Activated CD4-positive, alpha-beta T cell treated with anti-CD3 and anti-CD28 coated beads for 36 hours (primary cell): Measurements from ENCODE around the gene RNF186. TPM values are rescaled to one million over a fixed set of nuclear protein-coding genes. Genes with fewer than 3 reads are reported as not detected.

Source experiments
- ATAC-seq: fragments of 200-7000 bp; cut with Tn5 transposase; one replicate; pipeline ENCODE4 v1.10.0; 2021; ENCODE audit warnings: mild to moderate bottlenecking, moderate library complexity
- CTCF ChIA-PET: fragments of 350-600 bp; sonication (Branson Sonifier 250); formaldehyde crosslinking; loops from one replicate; lab custom pipeline; 2021; ENCODE audit warnings: antibody characterized with exemption; lab: Charles Lee
- POLR2A ChIA-PET: fragments of 350-600 bp; sonication (Branson Sonifier 250); formaldehyde crosslinking; loops from one replicate; lab custom pipeline; 2021; ENCODE audit warnings: antibody characterized with exemption, inconsistent platforms; lab: Charles Lee
- DNase-seq: peaks from one replicate; pipeline ENCODE4 v3.0.0-alpha.2; 2020
- H3K27ac Mint-ChIP-seq: one replicate; pipeline ENCODE4 v1.8.0; 2021; ENCODE audit warnings: mixed read lengths
- H3K27me3 Mint-ChIP-seq: one replicate; pipeline ENCODE4 v1.8.0; 2021; ENCODE audit warnings: mixed read lengths
- H3K36me3 Mint-ChIP-seq: one replicate; pipeline ENCODE4 v1.8.0; 2021; ENCODE audit warnings: low read depth, mixed read lengths
- H3K4me1 Mint-ChIP-seq: one replicate; pipeline ENCODE4 v1.8.0; 2021; ENCODE audit warnings: mixed read lengths
- H3K4me3 Mint-ChIP-seq: one replicate; pipeline ENCODE4 v1.8.0; 2021; ENCODE audit warnings: mild to moderate bottlenecking, moderate library complexity, mixed read lengths
- H3K9me3 Mint-ChIP-seq: one replicate; pipeline ENCODE4 v1.8.0; 2021; ENCODE audit warnings: low read depth, mixed read lengths
- intact Hi-C, 2 experiments: fragments of 100-400 bp; cut with DNase I in 1 of 2; cut with micrococcal nuclease in 1 of 2; formaldehyde crosslinking; loops; one replicate each; pipeline versions ENCODE4 v1.14.2 to v1.15.1; 2022 to 2024; cut with DNase I, micrococcal nuclease
- total RNA-seq, 2 experiments: library from RNA; stranded (reverse); gene quantifications; one replicate each; pipeline ENCODE4 v1.2.3, GENCODE V29; 2021

The RNF186 gene, protein sequence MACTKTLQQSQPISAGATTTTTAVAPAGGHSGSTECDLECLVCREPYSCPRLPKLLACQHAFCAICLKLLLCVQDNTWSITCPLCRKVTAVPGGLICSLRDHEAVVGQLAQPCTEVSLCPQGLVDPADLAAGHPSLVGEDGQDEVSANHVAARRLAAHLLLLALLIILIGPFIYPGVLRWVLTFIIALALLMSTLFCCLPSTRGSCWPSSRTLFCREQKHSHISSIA
- not detected for total RNA-seq

- no peak within 1 kb of the TSS for H3K4me3 Mint-ChIP-seq
- DNase-seq: no peak
- no peaks in the 10 kb centered on the region for H3K27me3 Mint-ChIP-seq
- no peak within 1 kb of the TSS for H3K27ac Mint-ChIP-seq
- H3K36me3 Mint-ChIP-seq: no peaks in the 10 kb centered on the region
- intact Hi-C loops: no loop called here
- H3K4me1 Mint-ChIP-seq: no peaks in the 10 kb centered on the region
- ATAC-seq: no peak
- no peaks in the 10 kb centered on the region for H3K9me3 Mint-ChIP-seq
- ChIA-PET CTCF (interaction anchor here (1.2 kb wide), 1 partner anchor 153 kb away, joined by 3 read pairs; no protein-coding TSS in a partner anchor), POLR2A (interaction anchor here (0.5 kb wide), 1 partner anchor 1291 kb away, joined by 3 read pairs; no protein-coding TSS in a partner anchor)
Observed at GRCh38 chr1:19814681-19815503, at the start of gene RNF186. Gene RNF186 (minus strand): TSS chr1:19815283. CDS start chr1:19815101, 182 bp downstream.

DNA sequence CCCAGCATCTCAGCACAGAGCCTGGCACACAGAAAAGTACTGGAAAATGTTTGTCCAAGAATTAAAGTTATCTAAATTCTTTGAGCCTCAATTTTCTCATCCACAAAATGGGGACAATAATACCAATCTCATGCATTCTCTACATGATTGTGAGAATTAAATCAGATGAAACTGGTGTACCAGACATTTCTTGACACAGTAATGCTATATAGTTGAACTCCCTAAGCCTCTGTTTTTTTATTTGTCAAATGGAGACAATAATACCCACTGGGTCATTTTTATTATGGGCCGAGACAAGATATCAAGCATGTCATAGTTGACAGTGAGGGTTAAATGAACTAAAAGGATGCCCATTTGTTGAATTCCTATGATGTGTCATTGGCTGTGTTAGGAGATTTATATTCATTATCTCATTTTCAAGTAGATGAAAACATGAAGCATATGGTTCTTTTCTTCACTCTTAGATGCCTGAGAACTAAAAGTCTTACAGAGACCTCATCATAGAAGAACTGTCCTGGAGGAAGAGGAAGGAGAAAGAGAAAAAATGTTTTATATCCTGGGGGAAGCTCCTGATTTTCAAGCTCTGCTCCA is 49.6 kb upstream of the RNF186 start:
- H3K4me3 Mint-ChIP-seq: no peak overlapping the region
- peaks cover 4% of the 10 kb centered on the region for H3K9me3 Mint-ChIP-seq
- H3K36me3 Mint-ChIP-seq: no peaks in the 10 kb centered on the region
- POLR2A ChIA-PET: interaction anchor here (0.9 kb wide), 1 partner anchor 52 kb away, joined by 4 read pairs; no protein-coding TSS in a partner anchor
- intact Hi-C loops: no loop called here
- no peaks in the 10 kb centered on the region for H3K4me1 Mint-ChIP-seq
- peaks cover 38% of the 10 kb centered on the region for H3K27me3 Mint-ChIP-seq
- ATAC-seq (no peak), DNase-seq (no peak)
- CTCF ChIA-PET: interaction anchor here (0.5 kb wide), 1 partner anchor 377 kb away, joined by 4 read pairs; no protein-coding TSS in a partner anchor
- H3K27ac Mint-ChIP-seq: no peak overlapping the region

- intact Hi-C loops: no loop called here
- peaks cover 32% of the 10 kb centered on the region for H3K27me3 Mint-ChIP-seq
Observed at GRCh38 chr1:19862944-19863343, 47.9 kb upstream of the RNF186 start.

DNA sequence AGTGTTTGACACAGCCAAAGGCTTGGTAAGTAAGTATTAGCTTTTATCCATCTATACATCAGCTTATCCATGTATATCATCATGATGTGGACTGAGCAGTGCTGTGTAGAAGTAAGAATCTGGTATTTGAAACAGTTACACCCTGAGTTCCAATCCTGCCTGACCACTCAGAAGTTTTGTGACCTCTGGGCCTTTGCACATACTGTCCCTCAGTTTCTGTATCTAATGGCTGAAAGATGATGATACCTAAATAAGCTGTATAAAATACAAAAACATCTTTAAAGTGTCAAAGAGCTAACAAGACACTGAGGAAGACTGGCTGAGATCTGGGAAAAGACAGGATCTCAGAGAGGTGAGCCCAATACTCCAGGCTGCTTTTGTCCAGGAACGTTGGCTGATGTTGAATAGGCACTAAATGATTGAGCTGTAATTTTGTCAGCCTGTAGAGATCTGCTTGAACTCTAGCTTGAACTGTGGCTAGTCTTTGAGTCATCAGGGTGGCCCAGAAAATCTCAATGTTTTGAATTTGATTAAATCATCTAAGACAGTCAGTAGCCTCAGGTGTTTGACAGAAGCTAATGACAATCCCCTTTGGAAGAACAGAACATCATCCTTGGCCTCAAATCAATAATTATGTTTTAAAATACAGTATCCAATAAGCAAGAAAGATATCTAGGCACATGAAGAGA is 46.9 kb upstream of the RNF186 start:
- Mint-ChIP-seq H3K4me3 (no peak overlapping the region), H3K27ac (no peak overlapping the region), H3K36me3 (no peaks in the 10 kb centered on the region), H3K27me3 (peaks cover 34% of the 10 kb centered on the region), H3K4me1 (no peaks in the 10 kb centered on the region), H3K9me3 (peaks cover 4% of the 10 kb centered on the region)
- DNase-seq (no peak), ATAC-seq (no peak)
- intact Hi-C loops: no loop called here
- ChIA-PET CTCF (interaction anchor here (0.6 to 1.5 kb wide), 5 partner anchors 15 to 333 kb away, joined by 3 read pairs; no protein-coding TSS in a partner anchor), POLR2A (no interaction called here)

More at GRCh38 chr1:19862944-19863343, 47.9 kb upstream of the RNF186 start:
- Mint-ChIP-seq H3K4me1 (no peaks in the 10 kb centered on the region), H3K36me3 (no peaks in the 10 kb centered on the region), H3K27ac (no peak overlapping the region), H3K4me3 (no peak overlapping the region), H3K9me3 (peaks cover 4% of the 10 kb centered on the region)
- ChIA-PET POLR2A (no interaction called here), CTCF (no interaction called here)
- no peak for ATAC-seq
- DNase-seq: no peak

- Mint-ChIP-seq H3K27ac (no peak overlapping the region), H3K27me3 (peaks cover 28% of the 10 kb centered on the region), H3K9me3 (peaks cover 4% of the 10 kb centered on the region), H3K36me3 (no peaks in the 10 kb centered on the region), H3K4me1 (no peaks in the 10 kb centered on the region), H3K4me3 (no peak overlapping the region)
- POLR2A ChIA-PET: no interaction called here
- ATAC-seq (no peak), DNase-seq (no peak)
- intact Hi-C loops: no loop called here
- CTCF ChIA-PET: interaction anchor here (0.9 to 1.5 kb wide), 4 partner anchors 16 to 157 kb away, joined by 3 to 6 read pairs (median 3); no protein-coding TSS in a partner anchor
Observed at GRCh38 chr1:19861034-19861433, 46.0 kb upstream of the RNF186 start.

DNA sequence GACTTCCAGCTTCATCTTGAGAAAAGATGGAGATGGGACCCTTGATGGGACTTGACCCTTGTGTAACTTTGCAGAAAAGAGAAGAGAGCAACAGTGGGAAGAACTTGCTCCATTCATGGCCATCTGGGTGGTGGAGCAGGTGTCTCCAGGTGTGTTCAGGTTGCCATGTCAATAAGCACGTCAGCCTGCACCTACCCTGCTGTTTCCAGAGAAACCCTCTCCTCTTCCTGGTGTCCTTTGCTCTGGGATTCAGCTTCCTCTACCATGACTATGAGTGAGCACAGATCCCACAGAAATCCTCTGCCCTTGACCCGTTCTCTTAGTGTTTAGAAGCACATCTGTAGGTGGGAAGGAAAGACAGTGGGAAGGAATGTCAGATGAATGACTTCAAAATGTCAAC is 45.3 kb upstream of the RNF186 start:
- CTCF ChIA-PET: interaction anchor here (1.2 kb wide), 1 partner anchor 20 kb away, joined by 6 read pairs; no protein-coding TSS in a partner anchor
- no peak overlapping the region for H3K27ac Mint-ChIP-seq

DNA sequence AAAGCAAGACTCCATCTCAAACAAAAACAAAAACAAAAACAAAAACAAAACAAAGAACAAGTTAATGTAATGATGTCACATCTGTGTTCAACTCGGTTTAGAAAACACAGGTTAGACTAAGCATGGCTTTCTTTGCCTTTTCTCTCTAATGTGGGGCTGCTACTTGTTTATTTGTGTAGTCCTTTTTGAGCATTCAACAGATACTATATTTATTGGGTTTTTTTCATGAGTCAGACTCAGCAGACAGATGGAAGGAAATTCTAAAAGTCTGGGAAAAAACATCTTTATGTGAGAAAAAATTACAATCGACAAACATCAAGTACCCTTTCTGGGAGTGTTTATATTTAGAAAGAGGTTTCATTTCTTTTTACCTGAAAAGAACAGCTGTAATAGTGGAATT is 44.8 kb upstream of the RNF186 start:
- H3K36me3 Mint-ChIP-seq: no peaks in the 10 kb centered on the region
- H3K27me3 Mint-ChIP-seq: peaks cover 27% of the 10 kb centered on the region
- no peak overlapping the region for H3K27ac Mint-ChIP-seq
- H3K9me3 Mint-ChIP-seq: peaks cover 2% of the 10 kb centered on the region
- CTCF ChIA-PET: interaction anchor here (1.2 kb wide), 1 partner anchor 20 kb away, joined by 6 read pairs; no protein-coding TSS in a partner anchor
- POLR2A ChIA-PET: no interaction called here
- no peaks in the 10 kb centered on the region for H3K4me1 Mint-ChIP-seq
- no peak overlapping the region for H3K4me3 Mint-ChIP-seq
- intact Hi-C loops: no loop called here
- ATAC-seq (no peak), DNase-seq (no peak)

More for the DNA sequence above, 45.3 kb upstream of the RNF186 start:
- POLR2A ChIA-PET: no interaction called here
- Mint-ChIP-seq H3K27me3 (peaks cover 27% of the 10 kb centered on the region), H3K4me1 (no peaks in the 10 kb centered on the region), H3K4me3 (no peak overlapping the region), H3K36me3 (no peaks in the 10 kb centered on the region), H3K9me3 (peaks cover 3% of the 10 kb centered on the region)
- no peak for DNase-seq
- no peak for ATAC-seq
- intact Hi-C loops: no loop called here

GRCh38 chr1:19858893-19859292 is 43.8 kb upstream of the RNF186 start:
- DNase-seq: no peak
- Mint-ChIP-seq H3K27me3 (peaks cover 25% of the 10 kb centered on the region), H3K27ac (no peak overlapping the region), H3K36me3 (no peaks in the 10 kb centered on the region), H3K4me3 (no peak overlapping the region), H3K9me3 (peaks cover 1% of the 10 kb centered on the region), H3K4me1 (no peaks in the 10 kb centered on the region)
- CTCF ChIA-PET: no interaction called here
- intact Hi-C loops: no loop called here
- POLR2A ChIA-PET: no interaction called here
- ATAC-seq: no peak

DNA sequence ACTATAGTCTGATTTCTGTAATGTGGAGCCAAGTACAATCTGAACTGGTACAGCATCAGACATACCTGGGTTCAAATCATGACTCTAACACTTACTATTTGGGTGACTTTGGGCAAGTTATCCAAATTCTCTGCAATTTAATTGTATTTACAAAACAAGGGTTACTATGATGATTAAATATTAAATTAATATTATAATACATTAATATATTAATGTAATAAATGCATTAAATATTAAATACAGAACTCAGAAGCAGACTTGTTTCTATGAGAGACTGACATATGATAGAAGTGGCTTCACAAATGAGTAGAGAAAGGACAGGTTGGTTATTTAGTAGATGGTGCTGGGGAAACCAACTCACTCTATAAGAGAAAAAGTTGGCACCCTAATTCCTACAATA is 39.8 kb upstream of the RNF186 start:
- H3K27me3 Mint-ChIP-seq: peaks cover 10% of the 10 kb centered on the region
- intact Hi-C loops: no loop called here
- H3K4me1 Mint-ChIP-seq: no peaks in the 10 kb centered on the region
- ATAC-seq (no peak), DNase-seq (no peak)
- no peak overlapping the region for H3K27ac Mint-ChIP-seq
- ChIA-PET CTCF (no interaction called here), POLR2A (no interaction called here)
- no peaks in the 10 kb centered on the region for H3K9me3 Mint-ChIP-seq
- H3K36me3 Mint-ChIP-seq: no peaks in the 10 kb centered on the region
- H3K4me3 Mint-ChIP-seq: no peak overlapping the region

DNA sequence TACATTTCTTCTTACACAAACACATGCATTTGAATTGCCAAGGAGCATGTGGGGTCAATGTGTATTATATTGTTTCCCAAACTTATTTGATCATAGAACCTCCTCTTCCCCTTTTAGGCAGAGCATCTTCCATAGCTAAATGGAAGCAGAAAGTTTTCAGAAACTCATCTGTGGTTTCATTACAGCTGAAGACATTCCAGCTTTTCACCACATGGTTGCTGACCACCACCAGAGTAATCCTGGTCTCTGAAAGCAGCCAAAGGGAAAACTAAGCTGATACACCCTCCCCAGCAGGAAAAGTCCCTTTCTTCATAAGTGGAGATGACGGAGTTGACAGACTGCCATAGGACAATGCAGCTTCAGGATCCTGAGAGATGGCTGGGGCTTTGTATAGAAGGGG is 37.0 kb upstream of the RNF186 start:
- Mint-ChIP-seq H3K4me1 (no peaks in the 10 kb centered on the region), H3K9me3 (no peaks in the 10 kb centered on the region), H3K27ac (no peak overlapping the region), H3K4me3 (no peak overlapping the region), H3K36me3 (no peaks in the 10 kb centered on the region), H3K27me3 (peaks cover 3% of the 10 kb centered on the region)
- ATAC-seq (no peak), DNase-seq (no peak)
- ChIA-PET POLR2A (no interaction called here), CTCF (interaction anchor here (0.6 kb wide), 2 partner anchors 30 to 127 kb away, joined by 3 to 4 read pairs; partner anchors contain the start of gene PLA2G2A)
- intact Hi-C loops: no loop called here

DNA sequence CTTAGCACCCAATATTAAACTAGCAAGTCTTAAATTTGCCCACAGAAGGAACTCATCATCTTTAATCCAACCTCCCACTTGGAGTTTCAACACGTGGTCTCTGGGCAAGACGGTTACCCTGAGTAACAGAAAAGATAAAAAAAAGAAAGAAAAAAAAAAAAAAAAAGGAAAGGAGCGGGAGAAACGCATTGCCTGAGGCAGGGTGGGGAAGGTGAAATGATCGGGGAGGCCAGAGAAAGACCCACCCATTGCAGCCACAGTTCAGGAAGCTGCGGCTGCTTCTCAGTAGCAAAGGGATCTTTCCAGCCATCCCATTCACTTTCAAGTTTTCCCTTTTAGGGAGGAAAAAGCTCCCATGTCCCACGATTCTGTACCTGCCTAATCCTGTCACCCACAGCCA is 35.1 kb upstream of the RNF186 start:
- intact Hi-C loops: no loop called here
- no peak for DNase-seq
- no peaks in the 10 kb centered on the region for H3K36me3 Mint-ChIP-seq
- no peaks in the 10 kb centered on the region for H3K9me3 Mint-ChIP-seq
- peaks cover 9% of the 10 kb centered on the region for H3K27me3 Mint-ChIP-seq
- H3K4me3 Mint-ChIP-seq: no peak overlapping the region
- ChIA-PET CTCF (interaction anchor here (1.1 kb wide), 1 partner anchor 39 kb away, joined by 3 read pairs; no protein-coding TSS in a partner anchor), POLR2A (no interaction called here)
- no peak overlapping the region for H3K27ac Mint-ChIP-seq
- ATAC-seq: no peak
- H3K4me1 Mint-ChIP-seq: no peaks in the 10 kb centered on the region
